ENCODE data around the gene MFRP. TPM values are rescaled to one million over a fixed set of nuclear protein-coding genes. Genes with fewer than 3 reads are reported as not detected.

The MFRP gene
- total and polyA plus RNA-seq, 9 of the 15 experiments (the other 6 are each of a cell fraction or from before 2014, with no cell fraction given) = not detected

- TF ChIP-seq CCAR2 (IDR thresholded peaks at IDR 0.05; ENCODE audit: low read depth, low read length) (no peak), GTF2E2 (tag; IDR thresholded peaks at IDR 0.05) (no peak), KDM4B (IDR thresholded peaks at IDR 0.05; ENCODE audit: borderline replicate concordance in 2 of 2, low read depth in 1 of 2) (no peak), FOXP4 (CRISPR knock-in tag; IDR thresholded peaks at IDR 0.05; ENCODE audit: borderline replicate concordance) (no peak), THRB (CRISPR knock-in tag; conservative IDR thresholded peaks at IDR 0.05) (no peak), NRF1 (conservative IDR thresholded peaks at IDR 0.05 in 1 of 2, IDR thresholded peaks at IDR 0.05 in 1 of 2) (no peak), ZNF398 (CRISPR knock-in tag; IDR thresholded peaks at IDR 0.05) (no peak), ZNF384 (IDR thresholded peaks at IDR 0.05; ENCODE audit: low read depth, low read length) (no peak), MAX (CRISPR knock-in tag; IDR thresholded peaks at IDR 0.05) (peak; percentile 16; the same call in 1 of the 2 replicates), ZNF165 (CRISPR knock-in tag; IDR thresholded peaks at IDR 0.05; ENCODE audit: borderline replicate concordance) (no peak), SMAD3 (CRISPR knock-in tag; conservative IDR thresholded peaks at IDR 0.05) (no peak), STAG1 (CRISPR knock-in tag; IDR thresholded peaks at IDR 0.05; ENCODE audit: borderline replicate concordance) (no peak; the same call in 1 of the 2 replicates), SMARCA4 (IDR thresholded peaks at IDR 0.05) (no peak), EHMT2 (IDR thresholded peaks at IDR 0.05) (0 out of 2 replicates have a peak, but pooled peaks have one; percentile 28), AFF4 (CRISPR knock-in tag; IDR thresholded peaks at IDR 0.05) (no peak), GATAD2B (IDR thresholded peaks at IDR 0.05; ENCODE audit: borderline replicate concordance) (0 out of 2 replicates have a peak, but pooled peaks have one; percentile 32), GABPB2 (CRISPR knock-in tag; conservative IDR thresholded peaks at IDR 0.05) (no peak), RFX1 (IDR thresholded peaks at IDR 0.05) (no peak), ZNF23 (CRISPR knock-in tag; IDR thresholded peaks at IDR 0.05) (no peak)
These were observed 22.9 kb downstream of the MFRP start (continued) for GRCh38 chr11:119323532-119324033.

All from K562 (cell line).